ENCODE measurements around the gene REEP3.

REEP3 gene

DNA sequence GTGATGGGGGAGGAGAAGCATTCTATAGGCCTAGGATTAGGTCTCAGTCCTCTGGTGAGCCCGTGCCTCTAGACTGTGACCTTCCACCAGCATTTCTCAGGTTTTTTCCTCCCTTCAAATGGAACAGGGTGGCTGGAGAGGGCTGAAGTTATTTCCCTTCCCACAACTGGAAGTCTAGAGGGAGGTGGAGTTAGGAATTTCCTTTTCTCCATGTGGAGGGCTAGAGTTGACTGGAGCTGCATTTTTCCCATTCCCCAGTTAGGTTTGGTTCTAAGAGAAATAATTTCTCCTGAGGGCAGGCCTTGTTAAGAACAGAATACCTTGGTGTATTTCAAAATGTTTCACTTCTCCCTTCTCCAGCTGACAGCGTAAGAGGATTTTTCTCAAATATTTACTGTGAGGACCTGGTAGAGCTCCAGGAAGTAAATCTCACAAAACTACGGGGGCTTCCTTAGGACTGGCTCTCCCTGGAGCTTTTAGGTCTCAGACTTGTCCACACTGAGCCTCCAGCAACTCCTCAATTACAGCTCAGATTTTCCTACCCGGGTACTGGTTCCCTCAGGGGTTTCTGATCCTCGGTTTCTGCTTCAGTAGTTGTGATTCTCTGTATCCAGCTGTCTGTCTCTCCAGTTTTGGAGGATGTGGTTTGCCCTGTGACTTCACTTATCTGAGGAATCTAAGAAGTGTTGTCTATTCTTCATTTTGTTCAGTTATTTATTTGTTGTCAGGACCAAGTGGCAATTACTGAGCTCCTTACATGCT lies 6.0 kb upstream of the REEP3 start:
- no peak for DNase-seq

DNA sequence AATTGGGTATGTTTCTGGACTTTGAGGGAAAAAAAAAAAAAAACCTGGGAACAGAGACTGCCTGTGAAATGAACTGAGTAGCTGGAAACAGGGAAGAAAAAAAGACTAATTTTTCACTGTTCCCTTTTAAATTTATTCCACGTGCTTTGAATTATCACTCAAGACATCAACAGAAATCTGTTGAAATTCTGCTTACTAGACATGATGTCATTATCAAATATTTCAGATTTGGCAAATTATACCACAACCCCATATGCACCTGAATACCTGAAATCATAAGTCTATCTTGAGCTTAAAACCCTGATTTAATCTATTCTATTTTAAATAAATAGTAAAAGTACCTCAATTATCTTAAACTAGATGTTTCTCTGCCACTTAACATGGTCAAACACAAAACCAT lies 5.0 kb upstream of the REEP3 start:
- no peak for DNase-seq

DNA sequence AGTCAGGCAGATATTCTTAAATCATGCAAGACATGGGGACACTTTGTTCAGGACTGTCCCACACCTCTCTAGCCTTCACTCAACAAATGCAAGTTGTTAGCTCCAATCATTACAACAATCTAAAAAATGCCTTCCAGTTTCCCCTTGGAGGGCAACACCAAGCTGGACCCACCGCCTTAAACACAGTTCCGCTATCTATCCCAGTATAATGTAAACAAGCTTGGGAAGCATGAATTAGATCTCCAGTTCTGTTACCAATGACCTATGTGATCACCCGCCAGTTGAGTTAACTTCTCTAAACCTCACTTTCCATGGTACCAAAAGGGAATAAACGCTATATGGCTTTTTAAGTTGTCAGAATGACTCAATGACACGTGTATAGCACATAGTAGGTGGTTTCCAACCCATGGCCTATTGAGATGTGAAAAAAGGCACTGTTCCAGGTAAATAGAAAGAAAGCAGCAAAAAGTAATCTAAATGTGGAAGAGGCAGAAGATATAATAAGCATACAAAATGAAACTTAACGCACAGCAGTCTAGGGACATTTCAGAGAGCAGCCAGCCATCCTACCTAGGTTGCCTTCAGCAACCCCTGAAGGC lies 2.4 kb upstream of the REEP3 start:
- no peak for DNase-seq

DNA sequence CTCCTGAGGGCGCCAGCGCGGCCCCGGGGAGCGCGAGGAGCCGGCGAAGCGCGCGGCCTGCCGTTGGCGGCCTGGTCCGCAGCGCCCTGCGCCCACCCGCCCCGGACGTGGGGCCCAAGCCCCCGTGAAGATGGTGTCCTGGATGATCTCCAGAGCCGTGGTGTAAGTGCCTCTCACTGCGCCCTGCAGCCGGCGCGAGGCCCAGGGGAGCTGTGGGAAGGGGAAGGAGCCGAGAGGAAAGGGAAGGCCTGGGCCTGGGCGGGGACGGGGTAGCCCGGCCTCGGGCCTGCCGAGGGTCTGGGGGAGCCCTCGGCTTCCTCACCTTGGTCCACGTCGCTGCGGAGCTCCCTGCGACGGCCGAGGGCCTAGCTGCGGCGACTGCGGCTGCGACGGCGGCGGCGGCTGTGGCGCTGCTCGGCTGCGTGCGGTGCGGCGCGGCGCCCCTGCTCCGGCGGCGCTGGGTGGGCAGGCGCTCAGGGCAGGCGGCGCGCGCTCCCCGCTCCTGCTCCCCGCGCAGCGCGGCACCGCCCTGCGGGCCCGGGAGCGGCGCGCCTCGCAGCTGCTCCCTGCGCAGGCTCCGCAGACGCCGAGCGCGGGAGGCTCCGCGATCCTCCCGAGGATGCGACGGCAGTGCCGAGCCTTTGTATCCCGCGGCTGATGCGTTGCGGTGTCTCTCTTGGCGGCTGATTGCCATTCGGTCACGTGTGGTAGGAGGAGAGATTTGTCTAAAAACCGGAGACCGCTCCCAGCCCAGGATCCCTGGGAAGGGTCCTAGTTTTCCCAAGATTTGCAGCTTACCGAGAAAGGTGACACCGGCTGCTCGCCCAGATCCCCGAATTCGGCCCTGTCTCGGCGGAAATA lies 445 bp downstream of the REEP3 start:
- DNase-seq: no peak

DNA sequence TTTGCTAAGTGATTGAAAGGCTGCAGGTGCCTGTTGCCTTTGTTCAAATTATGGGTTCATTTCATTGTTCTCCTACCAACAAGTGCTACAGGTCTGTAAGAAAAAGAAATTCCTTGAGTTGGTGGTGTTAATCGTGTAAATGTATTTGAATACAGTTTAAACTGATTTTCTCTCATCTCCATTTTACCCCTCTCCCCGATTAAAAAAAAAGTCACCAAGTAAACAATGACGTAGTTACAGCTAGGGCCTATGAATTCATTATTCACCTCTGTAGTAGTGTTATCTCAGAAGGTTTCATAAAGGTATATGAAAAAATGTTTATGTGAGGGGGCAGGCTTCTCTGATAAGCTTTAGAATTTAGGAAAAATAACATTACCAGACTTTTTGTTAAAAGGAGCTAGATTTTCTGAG lies 1.1 kb downstream of the REEP3 start:
- no peak for DNase-seq

DNA sequence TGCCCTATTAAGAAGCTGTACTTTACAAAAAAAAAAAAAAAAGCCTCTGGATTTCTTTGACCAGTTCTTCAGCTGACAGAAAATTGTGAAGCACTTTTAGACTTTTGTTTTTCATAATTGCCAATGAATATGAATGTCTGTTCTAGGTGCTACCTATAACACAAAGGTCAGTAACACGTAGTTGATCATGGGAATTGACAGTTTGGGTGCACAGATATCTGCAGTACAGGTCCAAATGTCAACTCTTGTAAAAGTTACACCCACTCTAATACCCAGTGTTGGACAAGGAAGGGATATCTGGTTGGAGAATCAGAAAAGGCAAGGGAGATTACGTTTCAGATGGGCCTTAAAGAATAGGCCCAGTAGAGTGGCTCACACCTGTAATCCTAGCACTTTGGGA lies 1.8 kb downstream of the REEP3 start:
- no peak for DNase-seq

DNA sequence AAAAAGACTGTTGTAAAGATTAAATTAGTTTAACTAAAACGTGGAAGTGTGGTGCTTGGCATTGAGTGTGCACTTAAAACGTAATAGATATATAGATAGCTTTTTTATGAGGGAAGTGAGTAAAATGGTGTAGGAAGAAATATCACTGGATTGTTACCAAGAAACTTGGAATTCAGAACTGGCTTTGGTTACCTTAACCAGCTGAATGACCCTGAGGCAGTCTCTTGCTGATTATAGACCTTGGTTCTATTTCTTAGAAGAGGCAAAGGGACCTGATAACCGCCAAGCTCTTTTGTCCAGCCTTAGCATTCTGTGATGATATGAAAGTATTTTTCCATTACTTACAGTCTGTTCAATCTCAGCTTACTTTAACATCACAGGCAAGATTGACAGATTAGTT lies 3.8 kb downstream of the REEP3 start:
- no peak for DNase-seq

DNA sequence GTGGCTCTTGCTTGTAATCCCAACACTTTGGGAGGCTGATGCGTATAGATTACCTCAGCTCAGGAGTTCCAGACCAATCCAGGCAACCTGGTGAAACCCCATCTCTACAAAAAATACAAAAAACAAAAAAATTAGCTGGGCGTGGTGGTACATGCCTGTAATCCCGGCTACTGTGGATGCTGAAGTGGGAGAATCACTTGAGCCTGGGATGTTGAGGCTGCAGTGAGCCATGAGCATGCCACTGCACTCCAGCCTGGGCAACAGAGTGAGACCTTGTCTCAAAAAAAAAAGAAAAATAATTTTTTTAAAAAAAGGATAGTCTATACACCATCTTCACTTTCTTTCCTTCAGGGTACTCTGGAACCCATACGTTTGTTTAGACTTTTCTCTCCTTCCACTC lies 6.2 kb downstream of the REEP3 start:
- DNase-seq: no peak

DNA sequence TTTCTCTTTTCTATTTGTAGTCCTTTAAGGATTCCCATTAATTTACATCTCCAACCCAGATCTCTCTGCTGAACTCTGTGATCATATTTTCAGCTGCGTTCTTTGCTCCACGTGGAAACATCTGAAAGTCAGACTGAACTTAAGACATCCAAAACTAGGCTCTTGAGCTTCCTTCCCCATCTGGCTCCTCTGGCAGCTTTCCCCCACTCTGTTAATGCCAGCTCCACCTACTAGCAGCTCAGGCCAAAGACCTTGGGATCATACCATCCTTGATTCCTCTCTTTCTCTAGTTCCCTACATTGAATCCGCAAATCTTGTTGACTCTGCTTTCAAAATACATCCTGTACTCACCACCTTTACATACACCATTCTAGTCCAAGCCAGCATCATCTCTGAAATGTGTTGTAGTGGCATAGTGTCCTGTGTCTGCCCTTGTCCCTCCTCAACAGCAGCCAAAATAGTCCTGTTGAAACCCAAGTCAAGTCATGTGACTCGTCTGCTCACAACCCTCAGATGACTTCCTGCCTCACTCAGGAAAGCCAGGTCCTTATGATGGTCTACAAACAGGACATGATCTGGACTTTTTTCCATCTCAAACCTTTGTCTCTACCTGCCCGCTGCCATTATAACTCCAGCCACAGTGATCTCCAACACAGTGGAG lies 7.0 kb downstream of the REEP3 start:
- DNase-seq: no peak

DNA sequence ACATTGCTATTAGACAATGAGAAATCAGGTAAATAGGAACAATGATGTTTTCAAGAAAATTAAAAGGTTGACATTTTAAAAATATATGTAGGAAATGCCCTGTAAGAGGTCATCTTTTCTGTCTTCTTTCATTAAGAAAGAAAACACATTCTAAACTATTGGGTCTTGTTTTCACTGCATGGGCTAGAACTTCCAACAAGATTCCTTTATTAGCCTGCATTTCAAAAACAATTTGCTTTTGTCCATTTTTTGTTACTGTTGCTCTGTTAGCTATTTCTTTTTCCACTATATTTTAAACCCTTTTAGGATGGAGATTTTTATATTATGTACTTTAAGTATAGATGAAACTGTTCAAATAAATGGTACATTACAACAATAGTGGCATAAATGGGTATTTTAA lies 9.2 kb downstream of the REEP3 start:
- DNase-seq: no peak

DNA sequence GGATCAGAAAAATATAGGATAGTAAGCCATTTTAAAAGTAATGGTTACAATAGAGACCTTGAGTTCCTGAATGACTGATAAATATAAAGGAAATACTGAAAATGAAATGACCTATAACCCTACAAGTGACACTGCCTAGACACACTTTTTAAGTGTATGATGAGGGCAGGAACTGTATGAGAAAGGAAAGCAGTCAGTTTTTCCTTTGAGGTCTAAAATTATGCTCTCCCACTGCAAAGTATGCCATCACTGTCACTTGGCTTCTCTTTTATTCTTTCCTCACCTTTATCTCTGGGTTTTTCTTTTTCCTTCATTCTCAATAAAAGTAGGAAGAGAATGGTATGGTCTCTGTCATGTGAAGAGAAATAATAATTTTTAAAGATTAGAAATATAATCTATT lies 13.5 kb downstream of the REEP3 start:
- DNase-seq: no peak

DNA sequence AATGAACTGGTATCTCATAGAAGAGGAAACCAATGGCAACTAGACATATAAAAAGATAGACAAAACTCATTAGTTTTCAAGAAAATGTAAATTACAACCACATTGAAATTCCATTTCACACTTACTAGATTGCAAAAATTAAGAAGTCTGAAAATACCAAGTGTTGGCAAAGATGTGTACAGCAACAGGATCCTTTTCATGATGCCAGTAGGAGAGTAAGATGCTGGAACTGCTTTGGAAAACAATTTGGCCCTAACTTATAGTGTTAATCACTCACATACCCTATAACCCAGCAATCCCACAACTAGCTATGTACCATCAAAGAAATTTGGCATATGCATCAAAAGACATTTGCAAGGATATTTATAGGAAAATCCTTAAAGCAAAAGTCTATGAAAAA lies 15.5 kb downstream of the REEP3 start:
- no peak for DNase-seq

DNA sequence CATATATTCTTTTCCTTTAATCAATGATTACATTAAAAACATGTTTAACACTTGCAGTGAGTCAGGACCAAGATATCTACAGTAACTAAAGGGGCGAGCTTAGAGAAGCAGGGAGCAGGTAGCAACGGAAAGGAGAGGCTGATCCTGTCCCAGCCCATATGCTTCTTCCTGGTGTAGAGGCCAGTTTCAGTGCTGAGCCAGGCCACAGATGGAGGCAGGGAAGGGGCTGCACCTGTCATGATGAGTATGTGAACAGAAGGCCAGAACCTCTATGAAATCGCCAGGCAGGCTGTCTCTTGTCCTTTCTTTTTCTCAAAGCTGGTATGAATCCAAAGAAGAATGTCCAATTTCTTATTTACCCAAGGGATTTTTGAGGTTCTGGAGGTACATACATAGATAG lies 16.3 kb downstream of the REEP3 start:
- DNase-seq: no peak

DNA sequence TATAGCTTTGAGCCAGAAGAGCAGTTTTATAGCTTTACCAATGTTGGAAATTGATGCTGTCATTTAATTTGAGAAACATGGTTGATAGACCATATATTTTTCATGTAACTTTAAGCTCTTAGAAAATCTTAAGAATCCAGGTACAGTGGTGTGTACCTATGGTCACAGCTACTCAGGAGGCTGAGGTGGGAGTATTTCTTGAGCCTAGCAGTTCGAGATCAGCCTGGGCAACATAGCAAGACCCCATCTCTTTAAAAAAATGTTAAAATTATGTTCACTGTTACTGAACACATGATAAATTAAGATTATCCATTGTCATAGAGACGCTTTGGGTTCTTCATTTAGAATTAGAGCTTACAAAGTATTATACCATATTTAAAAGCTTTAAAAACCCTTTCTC lies 18.2 kb downstream of the REEP3 start:
- DNase-seq: no peak

DNA sequence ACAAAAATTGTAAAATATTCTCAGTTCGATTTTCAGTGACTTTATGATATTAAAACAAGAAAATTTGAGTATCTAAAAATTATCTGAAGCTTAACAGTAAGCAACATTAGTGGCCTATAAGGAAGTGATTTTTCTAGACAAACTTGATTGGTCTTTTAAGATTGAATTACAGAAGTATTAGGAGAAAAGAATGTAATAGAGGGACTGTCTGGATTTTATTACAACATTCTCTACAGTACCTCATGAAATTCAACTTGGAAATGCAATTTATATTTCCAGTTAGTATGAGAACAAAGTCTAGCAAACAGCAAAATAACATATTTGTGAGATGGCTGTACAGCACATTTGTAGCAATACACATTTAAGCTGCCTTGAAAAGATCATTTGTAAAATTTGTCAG lies 18.8 kb downstream of the REEP3 start:
- no peak for DNase-seq

DNA sequence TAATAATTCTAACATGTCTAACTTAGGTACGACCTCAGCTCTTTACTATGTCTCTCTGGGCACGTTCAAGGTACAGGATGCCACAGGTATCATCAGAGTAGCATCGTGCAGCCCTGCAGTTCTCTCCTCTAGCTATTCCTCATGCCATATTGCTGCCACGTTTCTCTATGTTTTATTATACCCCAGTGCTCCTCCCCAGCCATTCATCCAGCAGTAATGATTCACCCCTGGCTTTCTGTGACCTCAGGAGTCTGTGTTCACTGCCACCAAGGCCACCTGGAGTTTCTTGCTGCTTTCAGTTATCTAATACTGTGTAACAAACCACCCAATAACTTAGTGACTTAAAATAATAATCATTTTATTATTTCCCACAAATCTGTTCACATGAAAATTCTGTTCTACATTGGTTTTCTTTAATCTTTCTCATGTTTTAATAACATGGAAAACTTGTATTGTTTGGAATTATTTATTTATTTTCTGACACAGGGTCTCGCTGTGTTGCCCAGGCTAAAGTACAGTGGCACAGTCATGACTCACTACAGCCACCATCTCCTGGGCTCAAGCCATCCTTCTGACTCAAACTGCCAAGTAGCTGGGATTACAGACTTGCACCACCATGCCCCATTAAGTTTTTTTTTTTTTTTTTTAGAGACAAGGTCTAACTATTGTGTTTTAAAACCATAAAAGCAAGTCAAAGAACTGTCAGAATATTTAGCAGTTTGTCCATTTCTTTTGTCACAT lies 21.8 kb downstream of the REEP3 start:
- DNase-seq: no peak

DNA sequence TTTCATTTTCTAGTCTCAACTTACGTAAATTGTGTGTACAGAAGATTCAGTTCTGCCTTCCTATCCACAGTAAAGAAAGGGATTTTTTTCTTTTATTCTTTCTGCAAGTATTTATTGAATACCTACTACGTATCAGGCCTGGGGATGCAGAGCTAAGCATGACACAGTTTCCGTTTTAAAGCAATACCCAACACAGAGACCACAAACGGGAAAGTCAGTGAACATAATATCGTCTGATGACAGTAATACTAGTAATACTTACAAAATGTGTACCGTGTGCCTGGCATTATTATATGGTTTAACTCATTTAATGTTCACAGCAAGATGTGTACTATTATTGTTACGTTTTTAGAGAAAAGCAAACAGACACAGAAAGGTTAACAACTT lies 22.4 kb downstream of the REEP3 start:
- no peak for DNase-seq

DNA sequence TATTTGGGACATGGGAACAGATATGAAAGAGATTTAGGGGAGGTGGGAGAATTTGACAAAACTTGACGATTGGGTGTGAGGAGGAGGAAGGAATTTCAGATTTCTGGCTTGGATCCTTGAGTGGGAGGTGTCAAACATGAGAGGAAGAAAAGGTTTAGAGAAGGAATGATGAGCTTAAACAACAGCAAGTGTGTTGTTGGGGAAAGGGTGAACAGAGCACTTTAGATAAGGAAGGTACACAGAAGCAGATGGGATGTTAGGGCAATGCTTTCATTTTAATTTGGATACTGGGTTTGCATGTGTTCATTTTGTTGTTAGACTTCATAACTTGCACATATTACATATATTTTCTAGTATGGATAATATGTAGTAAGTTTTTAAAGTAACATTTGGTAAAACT lies 23.2 kb downstream of the REEP3 start:
- no peak for DNase-seq

DNA sequence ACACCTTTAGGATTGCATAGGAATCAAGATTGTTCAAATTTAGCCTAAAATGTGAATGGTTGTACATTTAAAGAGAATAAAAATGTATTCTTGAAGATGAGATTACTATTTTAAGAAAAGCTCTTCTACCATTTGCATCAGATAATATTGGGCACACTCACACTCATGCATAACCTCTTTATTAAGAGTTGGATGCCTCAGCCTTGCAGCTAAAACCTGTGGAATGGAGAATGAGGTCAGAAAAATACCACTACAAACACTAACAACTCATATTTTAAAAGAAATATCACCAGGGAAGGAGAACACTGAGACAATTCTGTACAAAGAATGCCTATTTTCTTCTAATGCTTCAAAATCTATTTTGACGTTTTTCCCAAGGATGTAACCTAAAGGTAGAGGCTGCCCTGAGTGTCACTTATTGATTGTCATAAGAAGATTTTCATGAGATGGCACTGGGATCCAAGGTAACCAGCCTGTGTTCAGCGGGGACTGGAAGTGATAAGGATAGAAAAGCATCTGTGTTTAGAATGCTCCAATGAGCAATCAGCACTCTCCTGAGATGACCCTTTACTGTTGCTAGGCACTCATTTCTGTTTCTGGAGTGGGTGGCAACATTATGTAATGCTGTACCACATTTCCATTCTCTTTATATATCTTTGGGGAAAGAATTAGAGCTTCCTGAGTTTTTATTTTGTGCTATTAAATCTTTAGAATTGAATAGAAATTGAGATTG lies 26.6 kb downstream of the REEP3 start:
- no peak for DNase-seq

DNA sequence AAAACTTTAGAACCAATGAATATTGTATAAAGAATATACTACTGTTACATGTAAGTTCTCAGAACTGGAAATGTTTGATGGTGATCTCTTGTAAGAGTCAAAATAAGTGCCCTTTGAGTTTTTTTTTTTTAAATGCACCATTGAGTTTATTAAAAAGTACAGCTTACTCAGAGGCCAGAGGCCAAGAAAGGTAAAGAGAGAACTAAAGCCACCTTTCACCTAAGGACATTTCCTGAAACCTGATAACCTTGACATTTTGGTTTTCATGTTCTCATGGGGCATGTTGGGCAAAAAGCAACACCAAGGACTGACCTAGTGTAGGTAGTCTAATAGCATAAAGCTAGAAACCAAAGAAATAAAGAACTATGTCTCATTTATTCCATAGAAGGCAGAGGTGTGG lies 27.7 kb downstream of the REEP3 start:
- DNase-seq: no peak

DNA sequence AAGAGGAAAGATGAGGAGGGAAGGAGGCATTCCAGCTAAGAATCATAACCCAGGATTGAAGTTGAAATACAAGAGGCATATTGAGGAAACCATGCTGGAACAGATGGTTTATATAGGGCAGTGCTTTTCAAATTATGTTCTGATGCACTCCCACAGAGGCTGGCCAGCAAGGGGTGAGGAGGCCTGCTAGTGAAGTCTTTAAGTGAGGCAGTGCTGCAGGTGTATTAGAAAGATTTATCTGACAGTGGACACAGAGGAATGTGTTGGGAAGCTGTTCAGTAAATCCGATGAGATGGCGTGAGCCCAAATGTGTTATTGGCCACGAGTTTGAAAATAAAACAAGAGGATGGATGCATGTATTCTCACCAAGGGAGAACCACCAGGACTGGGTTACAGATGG lies 28.6 kb downstream of the REEP3 start:
- DNase-seq: no peak

DNA sequence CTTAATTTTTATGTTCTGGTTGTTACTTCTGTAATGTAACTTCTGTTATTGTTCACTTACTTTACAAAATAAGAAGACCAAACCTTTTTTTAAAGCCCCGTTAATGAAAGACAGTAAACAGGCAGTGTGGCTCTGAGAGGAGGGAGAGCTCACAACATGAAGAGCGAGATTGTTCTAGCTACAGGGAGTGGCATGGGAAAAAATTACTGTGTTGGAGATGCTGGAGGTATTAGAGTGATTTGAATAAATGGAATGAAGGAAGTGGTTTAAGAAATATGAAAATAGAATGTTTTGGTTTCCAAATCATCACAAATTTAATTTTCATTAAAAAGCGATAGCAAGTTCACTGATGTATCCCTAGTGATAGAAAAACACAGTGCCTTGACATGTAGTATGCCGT lies 31.8 kb downstream of the REEP3 start:
- no peak for DNase-seq

All from NCI-H187 treated with DMSO at 0.1 percent for 48 hours (cell line).